GM19043 (cell line): ENCODE measurements around the gene RBAK.
"Not testable (repeated sequence)": the region's sequence is repeated elsewhere in the genome, so short reads cannot be mapped to it uniquely, and the experiment has no call there.

ENCODE experiments used
- ATAC-seq: cut with Tn5 transposase; IDR thresholded peaks from one replicate; pipeline ENCODE4 v1.9.1; 2021; ENCODE audit warnings: low read depth; ENCODE audit not compliant: unreplicated experiment

The RBAK gene

GRCh38 chr7:5045558-5046396 is at the start of gene RBAK:
Gene RBAK (plus strand): TSS chr7:5045860. CDS start chr7:5048077, 2,217 bp downstream.
- peak; percentile 98 for ATAC-seq

- ATAC-seq: no peak
These were observed 48.9 kb upstream of the RBAK start for GRCh38 chr7:4996696-4997222.

GRCh38 chr7:4998244-4998643 is 47.4 kb upstream of the RBAK start:
- no peak for ATAC-seq

GRCh38 chr7:4998910-4999309 is 46.8 kb upstream of the RBAK start:
- ATAC-seq: no peak

GRCh38 chr7:4999369-4999950 is 46.2 kb upstream of the RBAK start:
- ATAC-seq: no peak

- no peak for ATAC-seq
These were observed 44.7 kb upstream of the RBAK start for GRCh38 chr7:5001003-5001402.

GRCh38 chr7:5001911-5002310 is 43.7 kb upstream of the RBAK start:
- no peak for ATAC-seq

GRCh38 chr7:5005066-5005465 is 40.6 kb upstream of the RBAK start:
- no peak for ATAC-seq

- no peak for ATAC-seq
These were observed 32.7 kb upstream of the RBAK start for GRCh38 chr7:5012985-5013384.

- ATAC-seq: not testable (repeated sequence)
These were observed 29.7 kb upstream of the RBAK start for GRCh38 chr7:5015936-5016335.

GRCh38 chr7:5017626-5018025 is 28.0 kb upstream of the RBAK start:
- not testable (repeated sequence) for ATAC-seq

GRCh38 chr7:5020098-5020497 is 25.6 kb upstream of the RBAK start:
- no peak for ATAC-seq

GRCh38 chr7:5020976-5021550 is 24.6 kb upstream of the RBAK start:
- not testable (repeated sequence) for ATAC-seq

- ATAC-seq: not testable (repeated sequence)
These were observed 22.0 kb upstream of the RBAK start for GRCh38 chr7:5023626-5024025.

- not testable (repeated sequence) for ATAC-seq
These were observed 17.8 kb upstream of the RBAK start for GRCh38 chr7:5027796-5028410.

GRCh38 chr7:5033186-5033585 is 12.5 kb upstream of the RBAK start:
- not testable (repeated sequence) for ATAC-seq

- ATAC-seq: no peak
These were observed 10.4 kb upstream of the RBAK start for GRCh38 chr7:5035276-5035675.

- no peak for ATAC-seq
These were observed 9.2 kb upstream of the RBAK start for GRCh38 chr7:5036446-5036845.

GRCh38 chr7:5041047-5041446 is 4.6 kb upstream of the RBAK start:
- no peak for ATAC-seq

- ATAC-seq: no peak
These were observed 2.0 kb upstream of the RBAK start for GRCh38 chr7:5043661-5044060.

- ATAC-seq: not testable (repeated sequence)
These were observed 705 bp downstream of the RBAK start for GRCh38 chr7:5046397-5046732.
